Measurements from ENCODE around the gene PIP5K1C. TPM values are rescaled to one million over a fixed set of nuclear protein-coding genes. Genes with fewer than 3 reads are reported as not detected.

PIP5K1C gene
- total RNA-seq, 1 experiment from 2014 or later = 4.2 TPM

DNA sequence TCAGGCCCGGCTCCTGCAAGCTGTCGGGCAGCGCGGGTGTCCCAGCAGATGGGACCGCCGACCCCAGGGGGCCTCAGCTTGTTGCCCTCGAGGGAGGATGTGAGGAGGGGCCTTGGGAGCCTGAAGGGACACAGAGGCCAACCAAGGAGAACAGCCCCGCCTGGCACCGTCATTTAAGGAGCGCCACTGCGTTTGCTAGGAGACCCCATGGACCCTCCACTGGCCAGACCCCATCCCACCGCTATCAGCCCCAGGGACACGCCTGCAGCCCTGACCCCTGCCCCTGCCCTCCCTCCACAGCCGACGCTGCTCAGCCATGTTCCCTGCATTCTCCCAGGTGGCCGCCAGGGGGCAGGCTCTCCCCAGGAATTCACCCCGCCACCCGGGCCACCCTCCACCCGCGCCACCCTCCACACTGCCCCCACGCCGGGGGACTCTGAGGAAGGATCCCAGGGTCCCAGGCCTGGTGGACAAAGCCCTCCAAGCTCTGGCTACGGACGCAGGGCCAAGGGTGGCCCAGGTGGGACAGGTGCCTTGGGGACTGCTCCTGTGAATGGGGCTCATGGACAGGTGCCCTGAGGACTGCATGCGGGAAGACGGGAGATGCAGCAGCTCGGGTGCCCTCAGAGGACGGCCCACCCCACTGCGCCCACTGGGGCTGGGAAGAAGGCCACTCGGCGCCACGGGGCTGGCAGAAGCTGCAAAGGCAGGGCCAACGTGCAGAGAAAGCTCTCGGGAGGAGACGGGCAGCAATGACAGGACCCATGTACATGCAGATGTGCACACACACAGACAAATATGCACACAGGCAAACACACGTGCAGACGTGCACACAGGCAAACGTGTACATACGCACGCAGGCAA is 34.4 kb downstream of the PIP5K1C start:
- DNase-seq = peak; percentile 76
- Histone ChIP-seq H3K4me2 (ENCODE audit: low read depth, low read length, poor library complexity, severe bottlenecking) (peak overlapping the region; percentile 79), H3K4me3 (ENCODE audit: low read length) (peak overlapping the region; percentile 60), H4K20me1 (ENCODE audit: insufficient read depth, low read depth, low read length) (peaks cover 19% of the 10 kb centered on the region; the same call in 1 of the 2 replicates), H3K9ac (ENCODE audit: low read length) (peak overlapping the region; percentile 69), H2AFZ (ENCODE audit: low read length) (peak overlapping the region; percentile 44; the same call in 1 of the 2 replicates), H3K9me2 (replicated peaks; ENCODE audit: insufficient read depth, low read length) (no peaks in the 10 kb centered on the region), H3K36me3 (ENCODE audit: insufficient read depth, low read length) (no peaks in the 10 kb centered on the region), H3K27ac (ENCODE audit: low read length) (peak overlapping the region; percentile 61), H3K27me3 (ENCODE audit: low read length) (no peaks in the 10 kb centered on the region), H3K4me1 (ENCODE audit: low read length) (peaks cover 21% of the 10 kb centered on the region), H3K9me3 (ENCODE audit: low read length) (no peaks in the 10 kb centered on the region), H3K79me2 (ENCODE audit: low read length) (no peaks in the 10 kb centered on the region)

DNA sequence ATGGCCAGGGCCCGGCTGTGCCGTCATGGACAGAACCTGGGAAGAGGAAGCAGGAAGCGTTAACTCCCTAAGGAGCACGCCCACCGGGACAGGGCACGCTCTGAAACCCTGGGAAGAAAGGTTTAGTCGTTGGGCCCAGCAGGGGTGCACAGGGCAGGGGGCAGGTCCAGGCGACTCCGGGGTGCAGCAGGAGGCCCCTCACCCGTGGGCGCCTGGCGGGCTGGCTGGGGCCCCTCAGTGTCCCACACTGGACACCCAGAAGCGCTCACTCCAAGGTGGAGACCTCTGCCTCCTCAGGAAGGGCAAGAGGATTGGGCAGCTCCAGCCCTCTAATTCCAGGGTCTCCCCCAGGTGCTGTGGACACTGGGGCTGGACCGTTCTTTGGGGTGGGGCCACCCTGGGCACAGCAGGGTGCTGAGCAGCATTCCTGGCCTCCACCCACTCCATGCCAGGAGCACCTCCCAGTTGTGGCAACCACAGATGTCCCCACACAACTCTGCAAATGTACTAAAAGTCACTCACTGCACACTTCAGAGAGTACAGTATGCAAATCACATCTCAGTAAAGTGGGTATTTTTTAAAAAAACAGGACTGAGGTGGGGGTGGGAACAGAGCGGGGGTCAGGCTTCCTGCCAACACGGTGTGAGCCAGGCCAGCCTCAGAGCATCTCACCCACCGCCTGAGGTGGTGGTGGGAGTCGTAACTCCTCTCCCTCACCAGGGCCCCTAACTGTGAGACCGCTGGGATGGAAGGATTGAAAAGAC is 35.2 kb downstream of the PIP5K1C start:
- Histone ChIP-seq H3K36me3 (ENCODE audit: insufficient read depth, low read length) (no peaks in the 10 kb centered on the region), H3K9me2 (replicated peaks; ENCODE audit: insufficient read depth, low read length) (no peaks in the 10 kb centered on the region), H3K4me1 (ENCODE audit: low read length) (peaks cover 21% of the 10 kb centered on the region), H2AFZ (ENCODE audit: low read length) (peak overlapping the region; percentile 44; the same call in 1 of the 2 replicates), H3K9ac (ENCODE audit: low read length) (peak overlapping the region; percentile 69), H3K79me2 (ENCODE audit: low read length) (no peaks in the 10 kb centered on the region), H3K4me2 (ENCODE audit: low read depth, low read length, poor library complexity, severe bottlenecking) (peak overlapping the region; percentile 79), H3K27me3 (ENCODE audit: low read length) (no peaks in the 10 kb centered on the region), H3K4me3 (ENCODE audit: low read length) (peak overlapping the region; percentile 60), H3K27ac (ENCODE audit: low read length) (peak overlapping the region; percentile 61), H4K20me1 (ENCODE audit: insufficient read depth, low read depth, low read length) (peaks cover 19% of the 10 kb centered on the region; the same call in 1 of the 2 replicates), H3K9me3 (ENCODE audit: low read length) (no peaks in the 10 kb centered on the region)
- peak; percentile 84 for DNase-seq

DNA sequence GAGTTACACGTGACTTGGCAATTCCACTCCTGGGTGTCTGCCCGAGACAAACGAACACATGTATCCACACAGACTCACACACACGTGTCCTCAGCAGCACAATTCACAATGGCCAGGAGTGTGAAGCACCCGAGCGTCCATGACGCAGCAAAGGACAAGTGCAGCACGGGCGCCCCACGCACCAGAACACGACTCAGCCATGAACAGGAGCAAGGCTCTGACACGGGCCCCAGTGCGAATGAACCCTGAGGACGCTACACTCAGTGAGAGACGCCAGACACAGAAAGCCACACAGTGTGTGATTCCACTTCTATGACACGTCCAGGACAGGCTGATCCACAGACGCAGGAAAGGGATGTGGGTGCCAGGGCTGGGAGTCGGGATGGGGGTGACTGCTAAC is 36.4 kb downstream of the PIP5K1C start:
- peaks cover 11% of the 10 kb centered on the region; the same call in 1 of the 2 replicates for H4K20me1 ChIP-seq (ENCODE audit: insufficient read depth, low read depth, low read length)
- H3K79me2 ChIP-seq (ENCODE audit: low read length) = no peaks in the 10 kb centered on the region
- no peaks in the 10 kb centered on the region for H3K9me3 ChIP-seq (ENCODE audit: low read length)
- H3K9me2 ChIP-seq (replicated peaks; ENCODE audit: insufficient read depth, low read length) = no peaks in the 10 kb centered on the region
- no peak overlapping the region for H3K4me2 ChIP-seq (ENCODE audit: low read depth, low read length, poor library complexity, severe bottlenecking)
- no peaks in the 10 kb centered on the region for H3K36me3 ChIP-seq (ENCODE audit: insufficient read depth, low read length)
- no peak for DNase-seq
- no peak overlapping the region for H3K4me3 ChIP-seq (ENCODE audit: low read length)
- H3K27ac ChIP-seq (ENCODE audit: low read length) = no peak overlapping the region
- H3K4me1 ChIP-seq (ENCODE audit: low read length) = peaks cover 21% of the 10 kb centered on the region
- no peaks in the 10 kb centered on the region for H3K27me3 ChIP-seq (ENCODE audit: low read length)
- H3K9ac ChIP-seq (ENCODE audit: low read length) = no peak overlapping the region
- H2AFZ ChIP-seq (ENCODE audit: low read length) = no peak overlapping the region

DNA sequence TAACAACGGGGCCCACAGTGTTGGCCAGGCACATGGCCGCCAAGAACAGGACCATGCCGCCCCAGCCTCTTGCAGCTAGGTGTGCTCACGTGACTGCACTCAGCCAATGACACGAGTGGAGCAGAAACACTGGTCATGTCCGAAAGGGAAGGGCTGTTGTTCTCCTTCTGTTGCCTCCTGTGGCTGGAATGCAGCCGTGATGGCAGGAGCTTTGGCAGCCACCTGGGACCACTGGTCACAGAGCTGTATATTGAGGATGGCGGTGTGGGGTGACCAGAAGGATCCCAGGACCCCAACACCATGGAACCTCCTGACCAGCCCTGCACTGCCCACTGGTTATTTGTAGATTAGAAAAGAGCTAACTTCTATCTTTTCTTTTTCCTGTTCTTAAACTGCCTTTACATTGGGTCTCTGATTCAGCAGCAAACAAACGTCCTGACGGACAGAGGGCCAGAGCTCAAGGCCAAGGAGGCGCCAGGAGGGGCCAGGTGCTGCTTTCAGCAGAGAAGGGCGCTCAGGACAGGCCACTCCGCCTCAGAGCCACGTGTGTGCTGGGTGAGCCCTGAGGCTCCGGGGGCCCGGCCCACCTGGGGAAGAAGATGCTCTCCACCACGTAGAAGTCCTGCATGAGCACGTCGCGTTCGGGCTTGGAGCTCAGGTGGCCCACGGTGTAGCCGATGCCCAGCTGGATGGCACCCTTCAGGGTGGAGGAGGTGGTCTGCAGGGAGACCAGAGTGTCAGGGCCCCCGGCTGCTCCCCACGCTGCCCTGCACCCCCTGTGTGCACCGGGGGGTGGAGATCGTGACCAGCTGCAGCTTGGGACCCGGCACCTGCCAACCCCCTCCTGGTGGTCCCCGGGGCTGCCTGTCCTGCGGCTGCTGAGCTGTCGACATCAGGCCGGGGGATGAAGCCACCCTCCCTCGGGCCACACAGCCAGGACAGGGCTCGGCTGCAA is 38.7 kb downstream of the PIP5K1C start:
- no peaks in the 10 kb centered on the region for H3K9me2 ChIP-seq (replicated peaks; ENCODE audit: insufficient read depth, low read length)
- no peak overlapping the region for H3K27ac ChIP-seq (ENCODE audit: low read length)
- H3K79me2 ChIP-seq (ENCODE audit: low read length) = no peaks in the 10 kb centered on the region
- H3K4me3 ChIP-seq (ENCODE audit: low read length) = no peak overlapping the region
- no peaks in the 10 kb centered on the region for H3K36me3 ChIP-seq (ENCODE audit: insufficient read depth, low read length)
- H3K9me3 ChIP-seq (ENCODE audit: low read length) = no peaks in the 10 kb centered on the region
- peaks cover 23% of the 10 kb centered on the region for H3K4me1 ChIP-seq (ENCODE audit: low read length)
- no peak overlapping the region for H3K4me2 ChIP-seq (ENCODE audit: low read depth, low read length, poor library complexity, severe bottlenecking)
- no peak overlapping the region for H3K9ac ChIP-seq (ENCODE audit: low read length)
- H2AFZ ChIP-seq (ENCODE audit: low read length) = no peak overlapping the region
- DNase-seq = no peak
- no peaks in the 10 kb centered on the region; the same call in 1 of the 2 replicates for H4K20me1 ChIP-seq (ENCODE audit: insufficient read depth, low read depth, low read length)
- no peaks in the 10 kb centered on the region for H3K27me3 ChIP-seq (ENCODE audit: low read length)

DNA sequence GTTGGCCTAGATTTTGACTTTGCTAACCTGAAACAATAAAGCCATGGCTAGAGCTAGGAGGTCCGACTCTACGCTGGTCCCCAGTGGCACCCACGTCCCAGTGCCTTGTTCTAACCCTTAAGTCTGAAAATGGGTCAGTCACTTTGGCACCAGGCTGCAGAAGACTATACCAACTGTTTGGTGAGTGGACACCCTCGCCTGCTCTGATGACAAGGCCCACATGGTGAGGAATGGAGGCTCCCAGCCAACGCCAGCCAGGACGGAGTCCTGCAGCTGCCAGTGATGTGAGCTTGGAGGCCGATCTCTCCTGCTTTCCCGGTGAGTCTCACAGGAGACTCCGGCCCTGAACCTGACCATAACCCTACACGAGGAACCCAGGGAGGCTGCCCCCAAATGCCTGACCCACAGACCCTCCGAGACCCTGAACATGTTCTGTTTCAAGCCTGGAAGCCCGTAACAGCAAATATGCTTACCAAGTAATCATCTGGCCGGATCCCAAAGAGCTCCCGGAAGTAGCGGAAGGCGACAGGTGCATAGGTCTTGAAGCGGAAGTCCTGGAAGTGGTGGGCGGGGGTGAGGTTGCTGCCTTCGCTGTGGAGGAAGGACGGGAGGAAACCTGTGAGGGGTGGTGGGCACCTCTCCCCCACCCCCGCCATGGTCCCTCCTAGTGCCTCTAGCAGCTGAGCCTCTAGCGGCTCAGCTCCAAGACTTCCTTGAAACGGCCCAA is 39.6 kb downstream of the PIP5K1C start:
- DNase-seq = no peak
- Histone ChIP-seq H3K9ac (ENCODE audit: low read length) (no peak overlapping the region), H3K4me2 (ENCODE audit: low read depth, low read length, poor library complexity, severe bottlenecking) (no peak overlapping the region), H3K4me1 (ENCODE audit: low read length) (peaks cover 26% of the 10 kb centered on the region), H3K9me2 (replicated peaks; ENCODE audit: insufficient read depth, low read length) (no peaks in the 10 kb centered on the region), H3K36me3 (ENCODE audit: insufficient read depth, low read length) (no peaks in the 10 kb centered on the region), H2AFZ (ENCODE audit: low read length) (no peak overlapping the region), H4K20me1 (ENCODE audit: insufficient read depth, low read depth, low read length) (no peaks in the 10 kb centered on the region; the same call in 1 of the 2 replicates), H3K27me3 (ENCODE audit: low read length) (no peaks in the 10 kb centered on the region), H3K27ac (ENCODE audit: low read length) (no peak overlapping the region), H3K79me2 (ENCODE audit: low read length) (no peaks in the 10 kb centered on the region), H3K4me3 (ENCODE audit: low read length) (no peak overlapping the region), H3K9me3 (ENCODE audit: low read length) (no peaks in the 10 kb centered on the region)

DNA sequence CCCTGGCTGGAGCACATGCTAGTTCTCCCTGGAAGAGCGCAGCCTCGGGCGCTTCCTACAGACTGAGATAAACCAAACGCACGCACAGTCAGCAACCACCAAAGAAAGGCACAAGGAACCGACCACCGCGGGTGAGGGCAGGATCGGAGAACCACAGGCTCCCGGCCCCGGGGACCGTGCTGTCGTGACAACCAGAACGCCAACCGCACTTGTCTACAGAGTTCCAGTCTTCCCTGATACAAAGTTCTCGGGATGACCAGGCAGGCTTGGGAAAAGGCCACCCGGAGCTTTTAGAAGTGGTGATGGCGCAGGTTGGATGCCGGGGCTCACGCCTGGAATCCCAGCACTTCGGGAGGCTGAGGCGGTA is 40.5 kb downstream of the PIP5K1C start:
- H3K9ac ChIP-seq (ENCODE audit: low read length) = no peak overlapping the region
- no peaks in the 10 kb centered on the region for H3K36me3 ChIP-seq (ENCODE audit: insufficient read depth, low read length)

DNA sequence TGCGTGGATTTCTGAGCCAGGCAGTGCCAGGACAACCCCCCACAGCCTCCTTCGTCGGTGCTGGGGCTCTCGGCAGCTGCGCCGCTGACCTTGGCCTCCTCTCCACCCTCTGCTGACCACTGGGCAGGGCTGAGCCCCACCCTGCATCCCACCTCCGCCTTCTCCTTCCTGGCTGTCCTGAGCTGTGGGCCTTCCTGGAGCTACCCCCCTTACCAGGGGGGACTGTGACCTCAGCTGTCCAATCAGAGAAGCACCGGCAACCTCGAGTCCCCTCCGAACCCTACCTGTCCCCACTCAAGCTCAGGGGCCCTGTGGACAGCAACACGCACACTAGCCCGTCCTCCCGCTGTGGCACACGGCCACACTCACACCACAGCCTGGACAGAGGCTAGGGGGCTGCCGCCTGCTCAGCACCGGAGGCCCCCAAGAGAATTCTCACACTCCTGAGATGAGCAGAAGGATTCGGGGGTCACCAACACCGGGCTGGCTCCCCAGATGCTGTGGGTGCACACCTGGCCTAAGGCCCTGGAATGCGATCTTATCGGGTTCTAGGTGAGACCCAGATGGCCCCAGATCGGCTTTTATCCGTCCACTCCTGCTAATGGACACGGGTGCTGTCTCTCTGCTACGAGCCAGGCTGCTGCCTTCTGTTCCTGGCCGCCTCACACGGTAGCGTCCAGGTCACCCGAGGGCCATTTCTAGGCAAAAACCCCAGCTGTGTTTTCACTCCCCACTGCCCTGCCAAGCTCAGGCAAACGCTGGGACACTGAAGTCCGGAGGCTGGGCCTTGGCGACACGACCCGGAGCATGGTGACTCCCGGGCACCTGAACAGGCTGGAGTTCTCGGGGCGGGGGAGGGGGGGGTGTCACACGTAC is 41.2 kb downstream of the PIP5K1C start:
- Histone ChIP-seq H3K27ac (ENCODE audit: low read length) (no peak overlapping the region), H3K4me3 (ENCODE audit: low read length) (no peak overlapping the region), H3K79me2 (ENCODE audit: low read length) (no peaks in the 10 kb centered on the region), H3K4me2 (ENCODE audit: low read depth, low read length, poor library complexity, severe bottlenecking) (no peak overlapping the region), H4K20me1 (ENCODE audit: insufficient read depth, low read depth, low read length) (no peaks in the 10 kb centered on the region; the same call in 1 of the 2 replicates), H3K9ac (ENCODE audit: low read length) (no peak overlapping the region), H3K27me3 (ENCODE audit: low read length) (no peaks in the 10 kb centered on the region), H2AFZ (ENCODE audit: low read length) (no peak overlapping the region), H3K4me1 (ENCODE audit: low read length) (peaks cover 15% of the 10 kb centered on the region), H3K36me3 (ENCODE audit: insufficient read depth, low read length) (no peaks in the 10 kb centered on the region), H3K9me3 (ENCODE audit: low read length) (no peaks in the 10 kb centered on the region), H3K9me2 (replicated peaks; ENCODE audit: insufficient read depth, low read length) (no peaks in the 10 kb centered on the region)
- no peak for DNase-seq

More for the DNA sequence above, 40.5 kb downstream of the PIP5K1C start:
- H3K4me3 ChIP-seq (ENCODE audit: low read length) = no peak overlapping the region
- H3K9me2 ChIP-seq (replicated peaks; ENCODE audit: insufficient read depth, low read length) = no peaks in the 10 kb centered on the region
- no peak overlapping the region for H3K4me2 ChIP-seq (ENCODE audit: low read depth, low read length, poor library complexity, severe bottlenecking)
- no peaks in the 10 kb centered on the region for H3K27me3 ChIP-seq (ENCODE audit: low read length)
- no peak for DNase-seq
- no peak overlapping the region for H3K27ac ChIP-seq (ENCODE audit: low read length)
- H3K9me3 ChIP-seq (ENCODE audit: low read length) = no peaks in the 10 kb centered on the region
- peaks cover 20% of the 10 kb centered on the region for H3K4me1 ChIP-seq (ENCODE audit: low read length)
- H2AFZ ChIP-seq (ENCODE audit: low read length) = no peak overlapping the region
- no peaks in the 10 kb centered on the region; the same call in 1 of the 2 replicates for H4K20me1 ChIP-seq (ENCODE audit: insufficient read depth, low read depth, low read length)
- H3K79me2 ChIP-seq (ENCODE audit: low read length) = no peaks in the 10 kb centered on the region

Measured in Karpas-422 (cell line).